ENCODE data around the gene PRXL2C.

PRXL2C gene

GRCh38 chr9:96688187-96688586, 33.1 kb upstream of the PRXL2C start:
- Histone ChIP-seq H3K4me1 (ENCODE audit: insufficient read depth, low read length) (no peaks in the 10 kb centered on the region), H3K36me3 (ENCODE audit: insufficient read depth, low read length) (no peaks in the 10 kb centered on the region), H3K9ac (ENCODE audit: low read depth, low read length) (no peak overlapping the region), H3K9me3 (ENCODE audit: insufficient read depth, low read length, severe bottlenecking) (no peaks in the 10 kb centered on the region), H4K20me1 (ENCODE audit: insufficient read depth, low read length) (no peaks in the 10 kb centered on the region), H2AFZ (ENCODE audit: low read depth, low read length) (no peak overlapping the region), H3K4me3 (ENCODE audit: low read depth in 1 of 2, low read length in 2 of 2) (no peak overlapping the region), H3K27me3 (ENCODE audit: insufficient read depth, low read length, poor library complexity) (peaks cover 5% of the 10 kb centered on the region), H3K4me2 (ENCODE audit: insufficient read depth, low read length) (no peak overlapping the region), H3K79me2 (ENCODE audit: insufficient read depth, low read length) (no peaks in the 10 kb centered on the region), H3K27ac (ENCODE audit: low read length) (no peak overlapping the region)
- TF ChIP-seq, protein P1, sequence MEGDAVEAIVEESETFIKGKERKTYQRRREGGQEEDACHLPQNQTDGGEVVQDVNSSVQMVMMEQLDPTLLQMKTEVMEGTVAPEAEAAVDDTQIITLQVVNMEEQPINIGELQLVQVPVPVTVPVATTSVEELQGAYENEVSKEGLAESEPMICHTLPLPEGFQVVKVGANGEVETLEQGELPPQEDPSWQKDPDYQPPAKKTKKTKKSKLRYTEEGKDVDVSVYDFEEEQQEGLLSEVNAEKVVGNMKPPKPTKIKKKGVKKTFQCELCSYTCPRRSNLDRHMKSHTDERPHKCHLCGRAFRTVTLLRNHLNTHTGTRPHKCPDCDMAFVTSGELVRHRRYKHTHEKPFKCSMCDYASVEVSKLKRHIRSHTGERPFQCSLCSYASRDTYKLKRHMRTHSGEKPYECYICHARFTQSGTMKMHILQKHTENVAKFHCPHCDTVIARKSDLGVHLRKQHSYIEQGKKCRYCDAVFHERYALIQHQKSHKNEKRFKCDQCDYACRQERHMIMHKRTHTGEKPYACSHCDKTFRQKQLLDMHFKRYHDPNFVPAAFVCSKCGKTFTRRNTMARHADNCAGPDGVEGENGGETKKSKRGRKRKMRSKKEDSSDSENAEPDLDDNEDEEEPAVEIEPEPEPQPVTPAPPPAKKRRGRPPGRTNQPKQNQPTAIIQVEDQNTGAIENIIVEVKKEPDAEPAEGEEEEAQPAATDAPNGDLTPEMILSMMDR (IDR thresholded peaks at IDR 0.05; ENCODE audit: borderline replicate concordance, extremely low read depth, low read length, poor library complexity, severe bottlenecking) = no peak
- no peak for TF ChIP-seq EZH2 (IDR thresholded peaks at IDR 0.05; ENCODE audit: borderline replicate concordance, low read depth, low read length, severe bottlenecking)
- no peak for ATAC-seq (ENCODE audit: insufficient read depth, low read depth)
- no peak for DNase-seq

DNA sequence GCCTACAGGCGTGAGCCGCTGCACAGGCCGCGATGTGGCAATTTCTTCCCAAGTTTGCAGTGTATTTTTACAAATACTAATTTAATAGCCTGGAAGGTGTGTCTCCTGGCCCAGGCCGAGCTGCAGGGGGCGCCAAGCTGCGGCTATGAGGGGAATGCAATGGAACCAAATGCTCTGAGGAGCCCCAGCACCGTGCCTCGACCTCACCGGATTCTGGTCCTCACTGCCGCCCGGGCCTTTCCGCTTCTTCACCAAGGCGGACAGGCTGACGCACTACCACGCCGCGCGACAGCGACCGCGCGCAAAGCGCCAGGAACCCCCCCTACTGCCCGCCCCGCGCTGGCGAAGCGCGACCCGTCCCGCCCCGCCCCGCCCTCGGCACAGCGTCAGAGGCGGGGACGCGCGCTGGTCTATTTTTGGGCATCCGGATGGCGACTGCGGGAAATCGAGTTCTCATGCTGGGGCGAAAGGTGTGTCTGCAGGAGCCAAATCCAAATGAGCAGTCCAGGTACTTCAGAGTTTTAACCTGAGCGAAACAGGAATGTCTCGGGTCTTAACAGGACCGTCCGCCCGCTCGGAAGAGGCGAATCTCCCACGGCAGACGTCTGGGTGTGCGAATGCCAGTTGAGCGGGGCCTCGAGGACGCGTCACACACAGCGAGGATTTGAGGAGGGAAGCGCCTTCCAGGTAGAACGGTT, 31.7 kb upstream of the PRXL2C start:
- H2AFZ ChIP-seq (ENCODE audit: low read depth, low read length) = no peak overlapping the region
- H3K4me1 ChIP-seq (ENCODE audit: insufficient read depth, low read length) = no peaks in the 10 kb centered on the region
- H3K9me3 ChIP-seq (ENCODE audit: insufficient read depth, low read length, severe bottlenecking) = no peaks in the 10 kb centered on the region
- H3K36me3 ChIP-seq (ENCODE audit: insufficient read depth, low read length) = no peaks in the 10 kb centered on the region
- no peaks in the 10 kb centered on the region for H3K79me2 ChIP-seq (ENCODE audit: insufficient read depth, low read length)
- H3K4me3 ChIP-seq (ENCODE audit: low read depth in 1 of 2, low read length in 2 of 2) = no peak overlapping the region
- no peak overlapping the region for H3K4me2 ChIP-seq (ENCODE audit: insufficient read depth, low read length)
- H3K27ac ChIP-seq (ENCODE audit: low read length) = no peak overlapping the region
- H3K27me3 ChIP-seq (ENCODE audit: insufficient read depth, low read length, poor library complexity) = peaks cover 5% of the 10 kb centered on the region
- TF ChIP-seq, protein P1 (IDR thresholded peaks at IDR 0.05; ENCODE audit: borderline replicate concordance, extremely low read depth, low read length, poor library complexity, severe bottlenecking) = peak; percentile 19
- no peak for TF ChIP-seq EZH2 (IDR thresholded peaks at IDR 0.05; ENCODE audit: borderline replicate concordance, low read depth, low read length, severe bottlenecking)
- no peak overlapping the region for H3K9ac ChIP-seq (ENCODE audit: low read depth, low read length)
- DNase-seq = no peak
- ATAC-seq (ENCODE audit: insufficient read depth, low read depth) = no peak
- no peaks in the 10 kb centered on the region for H4K20me1 ChIP-seq (ENCODE audit: insufficient read depth, low read length)

DNA sequence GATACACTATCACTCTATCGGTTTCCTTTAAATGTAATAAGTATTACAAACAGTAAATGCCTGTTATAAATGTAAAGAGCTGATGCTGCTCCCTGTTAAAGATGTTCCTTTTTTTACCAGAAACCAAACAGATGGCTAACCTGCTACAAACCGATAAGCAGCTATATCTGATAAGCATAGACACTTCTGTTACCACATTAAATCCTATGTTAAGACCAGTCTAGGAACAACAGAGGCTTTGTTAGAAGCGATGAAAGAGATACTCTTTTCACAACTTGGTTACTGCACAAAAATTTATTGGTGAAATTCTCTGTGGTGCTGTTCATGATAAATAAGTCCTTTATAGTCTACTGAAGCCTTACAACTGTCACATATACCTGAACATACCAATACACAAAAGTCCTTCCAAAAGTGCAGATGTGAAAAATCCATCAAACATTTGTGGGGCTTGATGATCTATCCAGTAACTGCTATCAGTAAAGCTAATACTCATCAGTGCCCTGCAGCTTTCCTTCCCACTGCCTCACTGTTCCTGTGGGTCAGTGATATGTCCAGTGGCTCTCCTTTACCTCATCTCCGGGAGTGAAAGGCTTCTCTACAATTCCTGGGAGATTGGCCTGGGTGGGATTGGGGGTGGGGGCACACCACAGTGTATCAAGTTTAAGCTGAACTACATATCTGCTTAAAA, 25.8 kb upstream of the PRXL2C start:
- Histone ChIP-seq H3K9ac (ENCODE audit: low read depth, low read length) (no peak overlapping the region), H3K4me3 (ENCODE audit: low read depth in 1 of 2, low read length in 2 of 2) (no peak overlapping the region), H3K36me3 (ENCODE audit: insufficient read depth, low read length) (no peaks in the 10 kb centered on the region), H3K9me3 (ENCODE audit: insufficient read depth, low read length, severe bottlenecking) (no peaks in the 10 kb centered on the region), H4K20me1 (ENCODE audit: insufficient read depth, low read length) (no peaks in the 10 kb centered on the region), H3K79me2 (ENCODE audit: insufficient read depth, low read length) (no peaks in the 10 kb centered on the region), H3K27ac (ENCODE audit: low read length) (no peak overlapping the region), H3K4me1 (ENCODE audit: insufficient read depth, low read length) (no peaks in the 10 kb centered on the region), H3K4me2 (ENCODE audit: insufficient read depth, low read length) (no peak overlapping the region), H2AFZ (ENCODE audit: low read depth, low read length) (no peak overlapping the region), H3K27me3 (ENCODE audit: insufficient read depth, low read length, poor library complexity) (no peaks in the 10 kb centered on the region)
- DNase-seq (no peak), ATAC-seq (ENCODE audit: insufficient read depth, low read depth) (no peak)
- no peak for TF ChIP-seq EZH2 (IDR thresholded peaks at IDR 0.05; ENCODE audit: borderline replicate concordance, low read depth, low read length, severe bottlenecking)
- TF ChIP-seq, protein P1 (IDR thresholded peaks at IDR 0.05; ENCODE audit: borderline replicate concordance, extremely low read depth, low read length, poor library complexity, severe bottlenecking) = no peak

Data from DND-41 (cell line).